HEK293 (cell line): ENCODE results near the gene SMURF1.

Experiments used
- AEBP2 ChIP-seq: fragments of 450-650 bp; formaldehyde crosslinking; IDR thresholded peaks from 2 replicates; pipeline ENCODE4 v1.5.1; 2016; ENCODE audit warnings: missing biosample characterization, missing genetic modification characterization, borderline replicate concordance
- ATF2 ChIP-seq: fragments of 450-650 bp; formaldehyde crosslinking; IDR thresholded peaks from 2 replicates; pipeline ENCODE4 v1.5.1; 2016; ENCODE audit warnings: missing biosample characterization, missing genetic modification characterization, low read depth
- HOXC10 ChIP-seq: sonication (generic); formaldehyde crosslinking; IDR thresholded peaks from 2 replicates; pipeline ENCODE4 v1.8.1; 2023; ENCODE audit warnings: mild to moderate bottlenecking, missing genetic modification reagents
- IKZF3 ChIP-seq: fragments of 450-650 bp; IDR thresholded peaks from 2 replicates; pipeline ENCODE4 v1.5.0; 2018; ENCODE audit warnings: missing biosample characterization, mild to moderate bottlenecking, missing genetic modification characterization, moderate library complexity
- PBX3 ChIP-seq: sonication (generic); formaldehyde crosslinking; IDR thresholded peaks from 2 replicates; pipeline ENCODE4 v1.8.1; 2022; ENCODE audit warnings: mild to moderate bottlenecking, moderate library complexity, missing genetic modification reagents
- SCRT2 ChIP-seq: fragments of 450-650 bp; formaldehyde crosslinking; IDR thresholded peaks from 2 replicates; pipeline ENCODE4 v1.5.1; 2016; ENCODE audit warnings: missing biosample characterization, missing genetic modification characterization
- SP3 ChIP-seq: fragments of 450-650 bp; formaldehyde crosslinking; IDR thresholded peaks from 2 replicates; pipeline ENCODE4 v1.5.1; 2016; ENCODE audit warnings: missing biosample characterization, missing genetic modification characterization
- YY1 ChIP-seq: fragments of 450-650 bp; formaldehyde crosslinking; IDR thresholded peaks from 2 replicates; pipeline ENCODE4 v1.5.1; 2018; ENCODE audit warnings: missing biosample characterization, missing genetic modification characterization
- ZBTB1 ChIP-seq: fragments of 450-650 bp; formaldehyde crosslinking; IDR thresholded peaks from 2 replicates; pipeline ENCODE4 v1.5.1; 2016; ENCODE audit warnings: missing biosample characterization, missing genetic modification characterization
- ZBTB10 ChIP-seq: fragments of 450-650 bp; formaldehyde crosslinking; IDR thresholded peaks from 2 replicates; pipeline ENCODE4 v1.5.1; 2016; ENCODE audit warnings: missing biosample characterization, missing genetic modification characterization
- ZFP3 ChIP-seq: fragments of 450-650 bp; formaldehyde crosslinking; IDR thresholded peaks from 2 replicates; pipeline ENCODE4 v1.5.1; 2016; ENCODE audit warnings: low read depth, missing biosample characterization, missing genetic modification characterization
- ZIC2 ChIP-seq: fragments of 450-650 bp; formaldehyde crosslinking; IDR thresholded peaks from 2 replicates; pipeline ENCODE4 v1.5.1; 2016; ENCODE audit warnings: missing biosample characterization, missing genetic modification characterization
- ZNF10 ChIP-seq: fragments of 450-650 bp; formaldehyde crosslinking; IDR thresholded peaks from 2 replicates; pipeline ENCODE4 v1.5.1; 2017; ENCODE audit warnings: missing biosample characterization, missing genetic modification characterization
- ZNF114 ChIP-seq: fragments of 450-650 bp; formaldehyde crosslinking; IDR thresholded peaks from 2 replicates; pipeline ENCODE4 v1.5.0; 2017; ENCODE audit warnings: missing biosample characterization, missing genetic modification characterization
- ZNF133 ChIP-seq: fragments of 450-650 bp; formaldehyde crosslinking; IDR thresholded peaks from 2 replicates; pipeline ENCODE4 v1.5.1; 2016; ENCODE audit warnings: missing biosample characterization, missing genetic modification characterization
- ZNF174 ChIP-seq: fragments of 450-650 bp; formaldehyde crosslinking; IDR thresholded peaks from 2 replicates; pipeline ENCODE4 v1.5.0; 2017; ENCODE audit warnings: missing biosample characterization, mild to moderate bottlenecking, missing genetic modification characterization
- ZNF175 ChIP-seq: fragments of 450-650 bp; formaldehyde crosslinking; IDR thresholded peaks from 2 replicates; pipeline ENCODE4 v1.5.1; 2016; ENCODE audit warnings: missing biosample characterization, missing genetic modification characterization
- ZNF24 ChIP-seq: fragments of 450-650 bp; formaldehyde crosslinking; IDR thresholded peaks from 2 replicates; pipeline ENCODE4 v1.5.1; 2016; ENCODE audit warnings: missing biosample characterization, missing genetic modification characterization
- ZNF248 ChIP-seq: fragments of 450-650 bp; formaldehyde crosslinking; IDR thresholded peaks from 2 replicates; pipeline ENCODE4 v1.5.1; 2017; ENCODE audit warnings: missing biosample characterization, missing genetic modification characterization
- ZNF335 ChIP-seq: fragments of 450-650 bp; formaldehyde crosslinking; conservative IDR thresholded peaks from 2 replicates; pipeline ENCODE4 v1.5.1; 2016; ENCODE audit warnings: missing biosample characterization, missing genetic modification characterization
- ZNF394 ChIP-seq: fragments of 450-650 bp; formaldehyde crosslinking; IDR thresholded peaks from 2 replicates; pipeline ENCODE4 v1.5.1; 2016; ENCODE audit warnings: missing biosample characterization, missing genetic modification characterization, mild to moderate bottlenecking, moderate library complexity, borderline replicate concordance
- ZNF426 ChIP-seq: fragments of 450-650 bp; formaldehyde crosslinking; IDR thresholded peaks from 2 replicates; pipeline ENCODE4 v1.5.1; 2017; ENCODE audit warnings: missing biosample characterization, missing genetic modification characterization, mild to moderate bottlenecking, inconsistent platforms, moderate library complexity
- ZNF529 ChIP-seq: fragments of 450-650 bp; formaldehyde crosslinking; IDR thresholded peaks from 2 replicates; pipeline ENCODE4 v1.5.1; 2017; ENCODE audit warnings: missing genetic modification characterization, missing biosample characterization; ENCODE audit not compliant: insufficient replicate concordance
- ZNF549 ChIP-seq: fragments of 450-650 bp; IDR thresholded peaks from 2 replicates; pipeline ENCODE4 v1.5.1; 2018; ENCODE audit warnings: missing biosample characterization, missing genetic modification characterization, mild to moderate bottlenecking, inconsistent platforms, moderate library complexity
- ZNF585B ChIP-seq: fragments of 450-650 bp; formaldehyde crosslinking; IDR thresholded peaks from 2 replicates; pipeline ENCODE4 v1.5.1; 2016; ENCODE audit warnings: missing biosample characterization, missing genetic modification characterization
- ZNF623 ChIP-seq: fragments of 450-650 bp; formaldehyde crosslinking; IDR thresholded peaks from 2 replicates; pipeline ENCODE4 v1.5.1; 2016; ENCODE audit warnings: missing biosample characterization, missing genetic modification characterization
- ZNF660 ChIP-seq: fragments of 450-650 bp; IDR thresholded peaks from 2 replicates; pipeline ENCODE4 v1.5.1; 2018; ENCODE audit warnings: missing biosample characterization, mild to moderate bottlenecking, missing genetic modification characterization
- ZSCAN23 ChIP-seq: fragments of 450-650 bp; formaldehyde crosslinking; IDR thresholded peaks from 2 replicates; pipeline ENCODE4 v1.5.1; 2016; ENCODE audit warnings: missing biosample characterization, missing genetic modification characterization
- ZXDB ChIP-seq: fragments of 450-650 bp; formaldehyde crosslinking; IDR thresholded peaks from 2 replicates; pipeline ENCODE4 v1.5.1; 2016; ENCODE audit warnings: missing biosample characterization, missing genetic modification characterization
- TF ChIP-seq, protein P1 (sequence below): fragments of 450-650 bp; IDR thresholded peaks from 2 replicates; pipeline ENCODE4 v1.5.1; 2018; ENCODE audit warnings: missing biosample characterization, missing genetic modification characterization
- TF ChIP-seq, protein P2 (sequence below): fragments of 450-650 bp; formaldehyde crosslinking; IDR thresholded peaks from 2 replicates; pipeline ENCODE4 v1.5.1; 2016; ENCODE audit warnings: missing biosample characterization, missing genetic modification characterization

SMURF1 gene

DNA sequence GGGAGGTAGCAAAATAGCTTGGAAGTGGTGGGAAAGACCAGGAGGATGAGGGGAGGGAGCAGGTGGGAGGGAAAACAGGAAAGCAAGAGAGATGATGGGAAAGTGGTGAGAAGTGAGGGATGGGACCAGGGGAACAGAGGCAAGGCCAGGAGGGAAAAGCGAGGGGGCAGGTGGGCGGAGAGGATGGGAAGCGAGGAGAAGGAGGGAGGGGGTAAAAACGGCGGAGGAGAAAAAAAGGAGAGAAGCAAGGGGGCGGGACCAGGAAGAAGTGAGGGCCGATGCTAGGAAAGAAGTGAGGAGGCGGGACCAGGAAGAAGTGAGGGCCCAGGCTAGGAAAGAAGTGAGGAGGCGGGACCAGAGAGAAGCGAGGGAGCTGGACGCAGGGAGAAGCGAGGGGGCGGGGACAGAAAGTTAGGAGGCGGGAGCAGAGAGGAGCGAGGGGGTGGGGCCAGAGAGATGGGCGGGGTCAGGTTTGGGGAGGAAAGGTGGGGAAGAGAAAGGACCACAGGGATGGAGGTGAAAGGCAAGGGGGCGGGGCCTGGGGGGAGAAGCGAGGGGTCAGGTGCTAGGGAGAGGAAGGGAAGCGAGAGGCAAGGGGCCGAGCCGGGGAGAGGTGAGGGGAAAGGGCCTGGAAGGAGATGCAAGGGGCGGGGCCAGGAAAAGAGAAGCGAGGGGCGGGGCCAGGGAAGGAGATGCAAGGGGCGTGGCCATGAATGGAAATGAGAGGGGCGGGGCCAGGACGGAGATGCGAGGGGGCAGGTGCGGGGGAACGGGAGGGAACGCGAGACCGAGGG, 984 bp downstream of the SMURF1 start (continued):
- TF ChIP-seq, protein P1, sequence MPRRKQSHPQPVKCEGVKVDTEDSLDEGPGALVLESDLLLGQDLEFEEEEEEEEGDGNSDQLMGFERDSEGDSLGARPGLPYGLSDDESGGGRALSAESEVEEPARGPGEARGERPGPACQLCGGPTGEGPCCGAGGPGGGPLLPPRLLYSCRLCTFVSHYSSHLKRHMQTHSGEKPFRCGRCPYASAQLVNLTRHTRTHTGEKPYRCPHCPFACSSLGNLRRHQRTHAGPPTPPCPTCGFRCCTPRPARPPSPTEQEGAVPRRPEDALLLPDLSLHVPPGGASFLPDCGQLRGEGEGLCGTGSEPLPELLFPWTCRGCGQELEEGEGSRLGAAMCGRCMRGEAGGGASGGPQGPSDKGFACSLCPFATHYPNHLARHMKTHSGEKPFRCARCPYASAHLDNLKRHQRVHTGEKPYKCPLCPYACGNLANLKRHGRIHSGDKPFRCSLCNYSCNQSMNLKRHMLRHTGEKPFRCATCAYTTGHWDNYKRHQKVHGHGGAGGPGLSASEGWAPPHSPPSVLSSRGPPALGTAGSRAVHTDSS (tag by site-specific recombination), result no peak
- TF ChIP-seq SP3 (tag by site-specific recombination) (peak; percentile 96), ZNF623 (tag by site-specific recombination) (no peak), IKZF3 (peak; percentile 95; the same call in 1 of the 2 replicates), ZXDB (peak; percentile 75), ZNF248 (tag by site-specific recombination) (no peak), ZNF549 (tag by site-specific recombination) (no peak), ZNF10 (tag by site-specific recombination) (no peak), ZNF133 (tag by site-specific recombination) (no peak), ATF2 (no peak), HOXC10 (no peak), ZBTB1 (tag by site-specific recombination) (no peak; the same call in 1 of the 2 replicates), YY1 (no peak), PBX3 (no peak), ZNF175 (tag by site-specific recombination) (no peak), ZNF114 (tag by site-specific recombination) (no peak), ZIC2 (tag by site-specific recombination) (no peak; the same call in 1 of the 2 replicates), ZNF335 (tag by site-specific recombination) (peak; percentile 77), ZNF585B (tag by site-specific recombination) (no peak), ZNF529 (tag by site-specific recombination) (no peak), ZNF426 (tag by site-specific recombination) (no peak), SCRT2 (tag by site-specific recombination) (no peak), ZNF24 (tag by site-specific recombination) (peak; percentile 71; the same call in 1 of the 2 replicates), AEBP2 (tag by site-specific recombination) (no peak), ZNF394 (peak; percentile 89; the same call in 1 of the 2 replicates), ZNF174 (tag by site-specific recombination) (no peak), ZSCAN23 (tag by site-specific recombination) (0 out of 2 replicates have a peak, but pooled peaks have one; percentile 24), ZFP3 (tag by site-specific recombination) (no peak), ZBTB10 (tag by site-specific recombination) (0 out of 2 replicates have a peak, but pooled peaks have one; percentile 41), ZNF660 (no peak)
- TF ChIP-seq, protein P2, sequence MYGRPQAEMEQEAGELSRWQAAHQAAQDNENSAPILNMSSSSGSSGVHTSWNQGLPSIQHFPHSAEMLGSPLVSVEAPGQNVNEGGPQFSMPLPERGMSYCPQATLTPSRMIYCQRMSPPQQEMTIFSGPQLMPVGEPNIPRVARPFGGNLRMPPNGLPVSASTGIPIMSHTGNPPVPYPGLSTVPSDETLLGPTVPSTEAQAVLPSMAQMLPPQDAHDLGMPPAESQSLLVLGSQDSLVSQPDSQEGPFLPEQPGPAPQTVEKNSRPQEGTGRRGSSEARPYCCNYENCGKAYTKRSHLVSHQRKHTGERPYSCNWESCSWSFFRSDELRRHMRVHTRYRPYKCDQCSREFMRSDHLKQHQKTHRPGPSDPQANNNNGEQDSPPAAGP, result peak; percentile 29; the same call in 1 of the 2 replicates
